Left forelimb (tissue), 1 donor: Measurements from ENCODE around the gene PSAPL1.
"Not testable (repeated sequence)": the region's sequence is repeated elsewhere in the genome, so short reads cannot be mapped to it uniquely, and the experiment has no call there.

Experiments
- DNase-seq: peaks from one replicate; pipeline ENCODE4 v3.0.0-alpha.2; 2018; ENCODE audit warnings: low spot score

The PSAPL1 gene

GRCh38 chr4:7458477-7458876 lies 23.7 kb upstream of the PSAPL1 start:
- DNase-seq = no peak

GRCh38 chr4:7458066-7458425 lies 23.3 kb upstream of the PSAPL1 start:
- no peak for DNase-seq

DNA sequence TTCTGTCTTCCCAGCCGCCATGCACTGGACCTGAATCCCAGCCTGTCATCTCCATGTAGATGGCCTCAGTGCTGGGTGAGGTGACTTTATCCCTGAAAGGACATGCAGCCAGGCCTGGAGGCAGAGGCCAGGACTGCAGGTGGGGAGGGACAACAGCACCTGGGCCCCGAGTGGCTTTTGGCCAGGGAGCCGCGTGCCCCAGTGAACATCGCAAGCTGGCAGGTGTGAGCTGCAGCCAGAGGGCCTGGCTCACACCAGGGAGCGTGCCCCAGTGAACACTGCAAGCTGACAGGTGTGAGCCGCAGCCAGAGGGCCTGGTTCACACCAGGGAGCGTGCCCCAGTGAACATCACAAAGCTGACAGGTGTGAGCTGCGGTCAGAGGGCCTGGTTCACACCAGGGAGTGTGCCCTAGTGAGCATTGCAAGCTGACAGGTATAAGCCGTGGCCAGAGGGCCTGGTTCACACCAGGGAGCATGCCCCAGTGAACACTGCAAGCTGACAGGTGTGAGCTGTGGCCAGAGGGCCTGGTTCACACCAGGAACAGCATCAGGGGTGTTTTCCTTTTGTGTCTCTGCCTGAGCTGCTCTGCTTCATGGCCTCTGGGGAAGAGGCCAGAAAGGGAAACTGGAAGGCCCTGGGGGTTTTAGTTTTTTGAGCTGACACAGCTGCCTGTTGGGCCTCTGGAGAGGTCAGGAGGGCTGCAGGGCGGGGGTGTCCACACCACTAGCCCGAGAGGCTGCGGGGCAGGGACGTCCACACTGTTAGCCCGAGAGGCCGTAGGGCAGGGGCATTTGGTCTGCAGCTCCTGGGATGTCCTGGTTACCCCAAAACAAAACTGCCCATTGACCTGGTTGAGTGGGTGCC lies 22.7 kb upstream of the PSAPL1 start:
- no peak for DNase-seq

DNA sequence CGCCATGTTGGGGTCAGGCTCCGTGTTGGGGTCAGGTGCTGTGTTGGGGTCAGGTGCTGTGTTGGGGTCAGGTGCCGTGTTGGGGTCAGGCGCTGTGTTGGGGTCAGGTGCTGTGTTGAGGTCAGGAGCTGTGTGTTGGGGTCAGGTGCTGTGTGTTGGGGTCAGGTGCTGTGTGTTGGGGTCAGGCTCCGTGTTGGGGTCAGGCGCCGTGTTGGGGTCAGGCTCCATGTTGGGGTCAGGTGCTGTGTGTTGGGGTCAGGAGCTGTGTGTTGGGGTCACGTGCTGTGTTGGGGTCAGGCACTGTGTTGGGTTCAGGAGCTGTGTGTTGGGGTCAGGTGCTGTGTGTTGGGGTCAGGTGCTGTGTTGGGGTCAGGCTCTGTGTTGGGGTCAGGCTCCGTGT lies 18.1 kb upstream of the PSAPL1 start:
- not testable (repeated sequence) for DNase-seq

- DNase-seq = no peak
Observed at GRCh38 chr4:7451800-7452199, 17.1 kb upstream of the PSAPL1 start.

DNA sequence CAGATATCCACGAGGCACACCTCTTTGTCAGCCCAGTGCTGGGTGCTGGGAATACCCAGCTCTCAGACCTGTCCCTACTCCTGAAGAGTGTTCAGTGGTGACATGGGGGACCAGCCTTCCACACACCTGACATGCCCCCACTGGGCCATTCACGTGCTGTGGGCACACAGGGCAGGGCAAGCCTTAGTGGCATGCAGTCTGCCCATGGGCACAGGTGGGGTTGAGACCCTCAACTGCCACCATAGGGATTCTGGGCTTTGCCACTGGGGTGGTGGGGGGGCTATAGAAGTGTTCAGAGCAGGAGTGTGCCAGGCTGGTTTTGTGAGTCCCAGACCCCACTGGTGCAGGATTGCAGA lies 16.7 kb upstream of the PSAPL1 start:
- DNase-seq = no peak

- no peak for DNase-seq
Observed at GRCh38 chr4:7450775-7451433, 16.2 kb upstream of the PSAPL1 start.

- no peak for DNase-seq
Observed at GRCh38 chr4:7448036-7448435, 13.3 kb upstream of the PSAPL1 start.

- DNase-seq = no peak
Observed at GRCh38 chr4:7447236-7447635, 12.5 kb upstream of the PSAPL1 start.

- DNase-seq = no peak
Observed at GRCh38 chr4:7444731-7445130, 10.0 kb upstream of the PSAPL1 start.

GRCh38 chr4:7444314-7444713 lies 9.6 kb upstream of the PSAPL1 start:
- no peak for DNase-seq

DNA sequence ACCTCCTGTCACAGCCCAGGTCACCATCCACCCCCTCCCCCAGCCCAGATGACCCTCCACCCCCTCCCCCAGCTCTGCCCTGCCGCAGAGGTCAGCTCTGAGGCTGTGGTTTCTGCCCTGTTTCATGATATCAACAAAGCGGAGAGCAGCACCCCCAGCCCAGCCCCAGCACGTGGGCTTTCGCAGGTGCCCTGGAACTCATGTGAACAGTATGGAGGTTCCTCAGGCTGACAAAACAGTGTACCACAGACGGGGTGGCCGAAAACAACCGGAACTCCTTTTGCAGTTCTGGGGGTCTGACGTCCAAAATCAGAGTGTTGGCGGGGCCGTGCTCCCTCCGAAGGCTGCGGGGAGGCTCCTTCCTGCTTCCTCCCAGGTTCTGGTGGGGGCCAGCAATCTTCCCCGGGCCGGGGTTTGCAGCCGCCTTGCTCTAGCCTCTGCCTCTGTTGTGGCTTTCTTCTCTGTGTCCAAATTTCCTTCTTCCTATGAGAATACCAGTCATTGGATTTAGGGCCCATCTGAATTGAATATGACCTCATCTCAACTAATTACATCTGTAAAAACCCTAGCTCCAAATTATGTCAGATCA lies 7.9 kb upstream of the PSAPL1 start:
- no peak for DNase-seq

GRCh38 chr4:7441201-7441600 lies 6.5 kb upstream of the PSAPL1 start:
- no peak for DNase-seq

DNA sequence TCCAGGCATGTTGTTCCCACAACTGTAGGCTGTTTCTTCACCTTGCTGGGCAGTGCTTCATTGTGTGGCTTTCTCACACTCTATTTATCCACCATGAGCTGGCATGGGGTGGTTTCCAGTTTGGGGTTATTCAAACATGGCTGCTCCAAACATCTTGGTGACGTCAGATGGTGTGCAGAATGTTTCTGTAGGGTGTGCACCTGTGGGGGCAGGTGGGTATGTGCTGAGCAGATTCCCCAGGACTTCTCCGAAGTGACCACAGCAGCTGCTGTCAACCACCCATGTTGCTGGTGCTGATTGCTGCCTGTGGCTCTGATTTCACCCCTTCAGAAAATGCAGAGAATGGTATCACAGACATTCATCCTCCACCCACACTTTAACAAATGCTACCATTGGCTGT lies 5.0 kb upstream of the PSAPL1 start:
- DNase-seq = no peak

DNA sequence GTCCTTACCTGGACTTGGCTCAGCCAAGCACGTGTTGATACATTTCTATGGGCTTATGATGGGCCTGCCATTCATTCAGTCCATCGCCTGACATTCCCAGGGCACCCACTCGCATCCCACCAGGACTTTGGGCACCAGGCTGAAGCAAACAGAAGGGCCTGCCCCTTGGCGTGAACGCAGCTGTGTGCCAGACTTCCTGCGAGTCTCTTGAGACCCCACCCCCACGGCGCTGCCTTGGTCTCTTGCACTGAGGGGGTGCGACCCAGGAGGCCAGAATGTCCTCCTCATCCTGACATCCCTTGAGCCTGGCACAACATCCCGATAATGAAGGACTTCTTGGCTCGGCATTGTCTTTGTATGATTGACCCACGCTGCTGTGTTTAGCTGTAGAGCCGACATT lies 1.5 kb upstream of the PSAPL1 start:
- DNase-seq = no peak

DNA sequence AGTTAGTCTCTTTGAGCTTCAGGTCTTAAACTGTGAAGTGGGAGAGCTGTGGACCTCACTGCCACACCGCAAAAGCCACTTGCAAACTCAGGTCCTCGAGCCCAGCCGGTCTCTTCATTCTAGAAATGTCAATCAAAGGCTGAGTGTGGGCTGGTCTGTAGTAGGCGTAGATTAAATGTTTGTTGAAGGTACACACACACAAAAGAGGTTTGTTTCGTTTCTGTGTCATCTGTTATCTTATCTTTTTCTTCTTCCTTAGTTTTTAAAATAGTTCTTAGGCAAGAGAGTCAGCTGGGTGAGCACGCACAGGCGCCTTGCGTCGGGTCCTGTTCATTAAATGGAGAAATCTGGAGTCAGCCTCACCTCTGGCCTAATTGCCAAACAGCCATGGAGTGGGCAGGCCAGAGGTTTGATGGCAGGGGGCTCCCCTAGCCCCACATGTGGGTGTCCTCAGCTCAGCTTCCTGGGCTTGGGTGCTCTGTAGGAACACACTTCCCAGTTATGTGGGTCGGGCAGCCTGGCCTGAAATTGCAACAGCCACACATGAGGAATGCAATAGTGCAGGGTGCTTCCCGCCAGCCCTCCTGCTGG lies 836 bp upstream of the PSAPL1 start:
- DNase-seq = no peak

DNA sequence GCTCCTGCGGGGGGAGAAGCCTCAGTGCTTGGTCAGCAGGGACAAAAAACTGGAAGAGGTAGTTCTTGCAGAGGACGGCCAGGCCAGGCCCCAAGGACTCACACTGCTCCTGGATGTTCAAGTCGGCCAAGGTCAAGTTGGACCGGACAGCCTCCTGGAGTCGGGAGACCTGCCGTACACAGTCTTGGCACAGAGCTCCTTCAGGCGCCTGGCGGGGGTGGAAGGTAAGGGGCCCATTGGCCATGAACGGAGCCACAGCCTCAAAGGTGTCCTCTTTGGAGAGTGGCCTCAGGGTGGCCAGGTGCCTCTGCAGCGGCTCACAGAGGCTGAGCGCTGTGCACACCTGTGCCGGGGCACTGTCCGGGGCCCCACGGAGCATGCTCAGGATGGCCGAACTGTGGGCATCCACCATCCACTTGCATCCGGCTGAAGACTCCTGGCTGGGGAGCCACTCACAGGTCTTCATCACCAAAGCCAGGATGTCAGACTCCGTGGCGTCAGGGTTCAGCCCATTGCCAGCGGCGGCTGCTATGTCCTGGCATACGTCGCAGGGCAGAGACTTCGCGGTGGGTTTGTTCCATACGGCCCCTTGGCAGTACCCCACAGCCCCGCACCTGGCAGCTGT lies 477 bp downstream of the PSAPL1 start:
- no peak for DNase-seq

- DNase-seq = no peak
Observed at GRCh38 chr4:7433376-7434140, 1.2 kb downstream of the PSAPL1 start.

DNA sequence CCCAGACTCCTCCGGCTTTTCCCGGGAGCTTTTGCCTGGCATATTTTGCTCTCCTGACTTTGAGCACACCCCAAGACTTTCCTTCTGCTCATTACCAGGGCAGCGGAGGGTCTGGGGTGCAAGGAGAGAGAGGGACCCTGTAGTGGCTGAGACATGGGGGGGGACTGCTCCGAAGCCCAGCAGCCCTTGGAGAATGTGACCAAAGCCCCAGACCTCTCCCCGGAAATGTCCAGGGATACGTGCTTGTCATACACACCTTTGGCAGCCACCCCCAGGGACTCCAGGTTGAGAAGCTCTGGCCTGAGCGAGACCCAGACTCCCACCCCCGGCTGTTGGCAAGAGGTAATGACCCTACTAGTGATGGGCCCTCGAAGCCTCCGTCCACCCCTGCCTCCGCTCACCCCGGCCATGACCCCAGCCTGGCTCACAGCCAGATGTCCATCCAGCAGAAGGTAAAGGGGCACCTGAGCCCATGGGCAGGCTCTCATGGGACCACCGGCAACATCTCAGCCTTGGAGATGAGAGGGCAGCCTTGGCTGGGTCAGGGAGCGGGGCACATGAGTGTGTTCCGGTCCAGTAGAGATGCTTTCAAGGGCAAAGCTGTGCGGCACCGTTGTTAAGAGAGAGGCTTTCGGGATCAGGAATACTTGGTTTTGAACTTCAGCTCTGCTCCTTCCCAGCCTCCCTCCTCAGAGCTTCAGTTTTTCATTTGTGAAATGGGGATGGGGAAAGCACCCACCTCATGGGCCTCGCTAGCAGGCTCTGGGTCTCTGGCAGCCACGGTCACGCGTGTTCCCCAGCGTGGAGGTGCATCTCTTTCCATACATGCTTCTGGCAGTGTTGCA lies 2.0 kb downstream of the PSAPL1 start:
- DNase-seq = no peak

DNA sequence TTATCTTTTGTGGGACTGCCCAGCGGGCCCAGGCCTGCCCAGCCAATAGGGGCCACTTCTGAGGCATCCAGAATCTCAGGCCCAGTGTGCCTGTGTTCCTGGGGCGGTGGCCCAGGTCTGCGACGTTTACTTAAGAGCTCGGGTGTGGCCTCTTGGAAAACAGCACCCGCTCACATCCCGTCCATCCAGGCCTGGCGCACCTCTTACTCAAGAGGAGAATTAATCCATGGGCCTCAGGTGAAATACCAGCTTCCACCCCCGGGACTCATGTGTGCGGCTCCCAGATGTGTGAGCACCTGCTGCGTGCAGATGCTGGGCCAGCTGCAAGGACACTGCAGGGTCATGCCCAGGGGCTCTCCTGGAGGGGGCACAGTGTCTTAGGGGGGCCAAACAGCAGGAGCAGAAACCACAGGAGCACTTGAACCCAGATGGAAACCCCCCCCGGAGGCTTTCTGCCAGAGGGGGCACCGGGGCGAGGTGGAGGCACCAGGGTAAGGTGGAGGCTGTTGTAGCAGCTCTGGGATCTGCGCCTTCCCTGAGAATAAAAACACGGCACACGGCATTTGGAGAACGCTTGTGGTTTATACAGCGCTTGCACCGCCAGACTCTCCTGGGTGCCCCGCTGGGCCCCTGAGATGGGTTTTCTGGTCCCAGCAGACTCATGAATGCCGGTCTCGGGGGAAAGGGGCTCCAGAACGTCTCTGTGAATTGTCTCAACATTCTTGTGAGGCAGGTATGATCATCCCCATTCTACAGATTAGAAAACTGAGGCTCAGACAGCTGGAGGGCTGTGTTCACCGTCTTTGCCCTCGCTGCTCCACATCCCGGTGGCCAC lies 2.8 kb downstream of the PSAPL1 start:
- no peak for DNase-seq
